Keratinocyte (primary cell): ENCODE data around the gene TMBIM6.

ENCODE experiments used
- CTCF ChIP-seq, 3 experiments: IDR thresholded peaks in 1 of 3; conservative IDR thresholded peaks in 1 of 3; optimal IDR thresholded peaks in 1 of 3; 2 replicates in 2 of 3; 3 replicates in 1 of 3; pipeline versions ENCODE3 to v1.5.1; 2011; ENCODE audit warnings: low read length in 3 of 3, mild to moderate bottlenecking in 3 of 3, moderate library complexity in 2 of 3, control low read depth in 1 of 3, inconsistent platforms in 1 of 3; ENCODE audit not compliant: insufficient read depth in 2 of 3; ENCODE audit errors: extremely low read depth in 1 of 3
- EZH2 ChIP-seq: IDR thresholded peaks from one replicate; pipeline ENCODE4 v1.6.1; 2012; ENCODE audit warnings: inconsistent platforms, mild to moderate bottlenecking, low read length, moderate library complexity

GRCh38 chr12:49806877-49807276 lies 65.5 kb downstream of the TMBIM6 start:
- no peak for TF ChIP-seq EZH2
- TF ChIP-seq CTCF (optimal IDR thresholded peaks at IDR 0.05 in 1 of 3, IDR thresholded peaks at IDR 0.05 in 1 of 3, conservative IDR thresholded peaks at IDR 0.05 in 1 of 3; ENCODE audit: extremely low read depth in 1 of 3, insufficient read depth in 2 of 3, low read length in 3 of 3): no peak
